HEK293T (cell line): ENCODE results near the gene ICA1.

Source experiments
- ARNT ChIP-seq: fragments of 450-650 bp; IDR thresholded peaks from 2 replicates; pipeline ENCODE4 v1.6.1; 2017; ENCODE audit warnings: mild to moderate bottlenecking
- CTBP1 ChIP-seq: fragments of 450-650 bp; IDR thresholded peaks from 2 replicates; pipeline ENCODE4 v1.6.1; 2016; ENCODE audit warnings: borderline replicate concordance
- ELF4 ChIP-seq: fragments of 450-650 bp; IDR thresholded peaks from 2 replicates; pipeline ENCODE4 v1.6.1; 2017; ENCODE audit warnings: antibody characterized with exemption
- FOXK2 ChIP-seq: fragments of 450-650 bp; IDR thresholded peaks from 2 replicates; pipeline ENCODE4 v1.6.1; 2016; ENCODE audit warnings: mild to moderate bottlenecking
- FOXM1 ChIP-seq: fragments of 450-650 bp; IDR thresholded peaks from 2 replicates; pipeline ENCODE4 v1.6.1; 2017; ENCODE audit warnings: mild to moderate bottlenecking, borderline replicate concordance
- L3MBTL2 ChIP-seq: fragments of 450-650 bp; conservative IDR thresholded peaks from 2 replicates; pipeline ENCODE4 v1.6.1; 2016; ENCODE audit warnings: mild to moderate bottlenecking
- TARDBP ChIP-seq: fragments of 450-650 bp; IDR thresholded peaks from 2 replicates; pipeline ENCODE4 v1.6.1; 2016

- TF ChIP-seq ARNT (no peak), TARDBP (no peak), CTBP1 (no peak), FOXM1 (no peak), ELF4 (no peak), FOXK2 (no peak), L3MBTL2 (no peak)
Measured at GRCh38 chr7:8200316-8200715, 61.7 kb downstream of the ICA1 start.
